GM13977 (cell line): ENCODE measurements around the gene GPR141.

Source experiments
- DNase-seq: peaks from one replicate; pipeline ENCODE4 v3.0.0; 2012; ENCODE audit warnings: low spot score
- in situ Hi-C: fragments of 300-500 bp; cut with MboI; formaldehyde crosslinking; loops from one replicate; pipeline ENCODE4 v1.12.0; 2022; ENCODE audit warnings: low sequenced_read_pairs, low pct_unique_long_range_greater_than_20kb, mixed read lengths, inconsistent platforms; ENCODE audit not compliant: unreplicated experiment
- TF ChIP-seq, protein P1 (sequence below): IDR thresholded peaks from 2 replicates; pipeline ENCODE4 v1.5.1; 2012; ENCODE audit warnings: mild to moderate bottlenecking, control low read depth; ENCODE audit not compliant: insufficient read depth; ENCODE audit errors: extremely low read depth, missing control alignments

GPR141 gene

GRCh38 chr7:37729181-37729580 lies 45.6 kb downstream of the GPR141 start:
- in situ Hi-C loops = no loop called here
- TF ChIP-seq, protein P1, sequence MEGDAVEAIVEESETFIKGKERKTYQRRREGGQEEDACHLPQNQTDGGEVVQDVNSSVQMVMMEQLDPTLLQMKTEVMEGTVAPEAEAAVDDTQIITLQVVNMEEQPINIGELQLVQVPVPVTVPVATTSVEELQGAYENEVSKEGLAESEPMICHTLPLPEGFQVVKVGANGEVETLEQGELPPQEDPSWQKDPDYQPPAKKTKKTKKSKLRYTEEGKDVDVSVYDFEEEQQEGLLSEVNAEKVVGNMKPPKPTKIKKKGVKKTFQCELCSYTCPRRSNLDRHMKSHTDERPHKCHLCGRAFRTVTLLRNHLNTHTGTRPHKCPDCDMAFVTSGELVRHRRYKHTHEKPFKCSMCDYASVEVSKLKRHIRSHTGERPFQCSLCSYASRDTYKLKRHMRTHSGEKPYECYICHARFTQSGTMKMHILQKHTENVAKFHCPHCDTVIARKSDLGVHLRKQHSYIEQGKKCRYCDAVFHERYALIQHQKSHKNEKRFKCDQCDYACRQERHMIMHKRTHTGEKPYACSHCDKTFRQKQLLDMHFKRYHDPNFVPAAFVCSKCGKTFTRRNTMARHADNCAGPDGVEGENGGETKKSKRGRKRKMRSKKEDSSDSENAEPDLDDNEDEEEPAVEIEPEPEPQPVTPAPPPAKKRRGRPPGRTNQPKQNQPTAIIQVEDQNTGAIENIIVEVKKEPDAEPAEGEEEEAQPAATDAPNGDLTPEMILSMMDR = no peak
- no peak for DNase-seq

DNA sequence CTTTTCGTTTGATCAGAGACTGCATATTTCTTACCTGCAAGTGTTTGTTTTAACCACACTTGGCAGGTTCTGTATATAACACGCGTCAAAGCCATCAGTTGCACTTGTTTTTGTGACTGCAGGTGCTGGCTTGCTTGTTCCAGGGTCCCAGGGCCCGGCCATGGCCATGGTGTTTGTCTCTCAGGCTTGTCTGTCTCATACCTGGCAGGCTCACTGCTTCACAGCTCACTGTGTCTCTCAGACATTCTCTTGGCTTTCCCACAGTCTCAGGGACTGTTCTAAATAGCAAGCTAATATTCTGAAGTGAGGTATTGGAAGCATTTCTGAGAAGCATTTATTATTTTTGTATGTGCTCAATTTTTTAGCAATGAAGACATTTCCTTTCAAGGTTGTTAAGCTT lies 46.9 kb downstream of the GPR141 start:
- no peak for DNase-seq
- TF ChIP-seq, protein P1 = no peak
- in situ Hi-C loops = no loop called here

DNA sequence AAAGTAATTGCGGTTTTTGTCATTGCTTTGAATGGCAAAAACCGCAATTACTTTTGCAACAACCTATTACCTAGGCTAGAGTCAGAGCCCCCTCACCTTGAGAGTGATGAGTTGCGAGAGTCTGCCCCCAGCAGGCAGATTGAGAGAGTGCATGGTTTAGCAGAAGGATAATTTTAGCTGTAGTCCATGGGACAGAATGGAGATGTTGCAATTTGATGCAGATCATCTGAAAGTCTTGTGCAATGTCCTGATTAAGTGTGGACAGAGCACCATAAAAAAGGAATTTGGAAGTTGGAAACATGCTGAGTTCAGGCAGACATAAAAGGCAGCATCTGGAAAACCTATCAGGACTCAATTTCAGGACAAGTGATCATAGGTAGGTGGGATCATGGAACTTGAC lies 48.7 kb downstream of the GPR141 start:
- TF ChIP-seq, protein P1 = peak; percentile 87
- in situ Hi-C loops = no loop called here
- DNase-seq = peak; percentile 52

- in situ Hi-C loops = no loop called here
- TF ChIP-seq, protein P1 = no peak
- no peak for DNase-seq
Measured at GRCh38 chr7:37732888-37733287, 49.3 kb downstream of the GPR141 start.

- no peak for DNase-seq
- TF ChIP-seq, protein P1 = no peak
- in situ Hi-C loops = no loop called here
Measured at GRCh38 chr7:37735196-37735595, 51.6 kb downstream of the GPR141 start.

DNA sequence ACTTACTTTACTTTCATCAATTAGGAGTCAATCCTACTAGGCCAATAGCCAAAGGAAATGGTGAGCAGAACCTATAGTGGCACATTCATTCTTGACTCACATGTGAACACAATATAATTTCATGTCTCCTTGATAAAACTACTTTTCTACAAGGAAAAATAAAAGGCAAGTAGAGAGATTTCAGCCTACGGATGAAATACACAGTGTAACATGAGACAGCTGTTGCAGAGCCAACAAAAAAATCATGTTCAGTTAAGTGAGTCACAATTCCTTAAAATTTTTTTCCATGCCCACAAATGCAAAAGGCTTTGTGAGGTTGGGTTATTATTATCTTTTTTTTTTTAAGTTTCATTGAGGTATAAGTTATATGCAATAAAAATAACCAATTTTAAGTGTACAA lies 54.8 kb downstream of the GPR141 start:
- no peak for DNase-seq
- in situ Hi-C loops = no loop called here
- TF ChIP-seq, protein P1 = no peak

DNA sequence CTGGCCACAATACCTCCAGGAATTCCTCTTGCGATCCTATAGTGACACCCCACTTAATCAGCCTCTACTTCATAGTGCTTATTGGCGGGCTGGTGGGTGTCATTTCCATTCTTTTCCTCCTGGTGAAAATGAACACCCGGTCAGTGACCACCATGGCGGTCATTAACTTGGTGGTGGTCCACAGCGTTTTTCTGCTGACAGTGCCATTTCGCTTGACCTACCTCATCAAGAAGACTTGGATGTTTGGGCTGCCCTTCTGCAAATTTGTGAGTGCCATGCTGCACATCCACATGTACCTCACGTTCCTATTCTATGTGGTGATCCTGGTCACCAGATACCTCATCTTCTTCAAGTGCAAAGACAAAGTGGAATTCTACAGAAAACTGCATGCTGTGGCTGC lies 56.8 kb downstream of the GPR141 start:
- in situ Hi-C loops = no loop called here
- DNase-seq = no peak
- TF ChIP-seq, protein P1 = no peak
